Endometrial microvascular endothelial cells (primary cell): Measurements from ENCODE around the gene RAI1. TPM values are rescaled to one million over a fixed set of nuclear protein-coding genes. Genes with fewer than 3 reads are reported as not detected.
"Not testable (repeated sequence)": the region's sequence is repeated elsewhere in the genome, so short reads cannot be mapped to it uniquely, and the experiment has no call there.

Experiments
- in situ Hi-C: cut with HindIII; loops from 2 replicates; pipeline ENCODE4 v1.10.0; 2017; ENCODE audit warnings: low sequenced_read_pairs, low pct_unique_long_range_greater_than_20kb; ENCODE audit errors: inconsistent ontology term
- total RNA-seq: library from RNA; depleted of rRNA; stranded (reverse); fragments of >200 nt; gene quantifications from one replicate; pipeline ENCODE4 v1.2.3, GENCODE V29; 2015; ENCODE audit errors: inconsistent ontology term

Gene RAI1
- total RNA-seq, 1 donor from 2014 or later, result 14.3 TPM

DNA sequence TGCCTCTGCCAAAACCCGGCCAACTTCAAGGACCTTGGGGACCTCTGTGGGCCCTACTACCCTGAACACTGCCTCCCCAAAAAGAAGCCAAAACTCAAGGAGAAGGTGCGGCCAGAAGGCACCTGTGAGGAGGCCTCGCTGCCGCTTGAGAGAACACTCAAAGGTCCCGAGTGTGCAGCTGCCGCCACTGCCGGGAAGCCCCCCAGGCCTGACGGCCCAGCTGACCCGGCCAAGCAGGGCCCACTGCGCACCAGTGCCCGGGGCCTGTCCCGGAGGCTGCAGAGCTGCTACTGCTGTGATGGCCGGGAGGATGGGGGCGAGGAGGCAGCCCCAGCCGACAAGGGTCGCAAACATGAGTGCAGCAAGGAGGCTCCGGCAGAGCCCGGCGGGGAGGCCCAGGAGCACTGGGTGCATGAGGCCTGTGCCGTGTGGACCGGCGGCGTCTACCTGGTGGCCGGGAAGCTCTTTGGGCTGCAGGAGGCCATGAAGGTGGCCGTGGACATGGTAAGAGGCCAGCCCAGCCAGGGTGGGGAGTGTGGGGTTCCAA, 116.8 kb downstream of the RAI1 start:
- in situ Hi-C loops, result no loop called here

DNA sequence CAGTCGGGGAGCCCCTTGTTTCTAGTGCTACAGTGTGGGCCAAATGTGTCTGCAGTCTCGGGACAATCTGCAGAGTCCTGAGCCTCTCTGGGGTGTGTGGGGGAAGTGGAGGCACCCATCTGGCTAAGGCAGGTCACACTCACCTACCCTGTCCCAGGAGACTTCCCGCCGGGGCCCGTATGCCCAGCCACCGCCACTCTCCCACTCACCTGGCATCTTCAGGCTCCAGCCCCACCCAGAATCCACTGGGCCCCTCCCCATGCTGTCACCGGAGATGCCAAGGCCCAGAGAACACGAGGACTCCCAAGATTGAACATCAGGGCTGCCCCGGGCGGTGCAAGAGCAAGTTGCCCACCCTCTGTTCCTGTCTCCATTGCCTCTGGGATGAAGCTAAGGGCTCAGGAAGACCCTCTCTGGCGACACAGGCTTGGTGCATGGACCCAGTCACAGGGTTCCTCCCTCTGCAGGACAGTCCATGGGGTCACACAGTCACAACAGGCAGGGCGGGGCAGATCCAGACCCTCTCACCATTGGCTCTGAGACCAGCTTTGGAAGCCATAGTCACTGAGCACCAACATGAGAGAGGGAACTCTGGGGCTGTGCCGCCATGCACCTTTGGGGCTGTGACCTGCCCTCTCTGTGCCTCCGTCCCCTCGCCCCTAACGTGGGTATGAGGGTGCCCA, 117.5 kb downstream of the RAI1 start:
- in situ Hi-C loops, result no loop called here

DNA sequence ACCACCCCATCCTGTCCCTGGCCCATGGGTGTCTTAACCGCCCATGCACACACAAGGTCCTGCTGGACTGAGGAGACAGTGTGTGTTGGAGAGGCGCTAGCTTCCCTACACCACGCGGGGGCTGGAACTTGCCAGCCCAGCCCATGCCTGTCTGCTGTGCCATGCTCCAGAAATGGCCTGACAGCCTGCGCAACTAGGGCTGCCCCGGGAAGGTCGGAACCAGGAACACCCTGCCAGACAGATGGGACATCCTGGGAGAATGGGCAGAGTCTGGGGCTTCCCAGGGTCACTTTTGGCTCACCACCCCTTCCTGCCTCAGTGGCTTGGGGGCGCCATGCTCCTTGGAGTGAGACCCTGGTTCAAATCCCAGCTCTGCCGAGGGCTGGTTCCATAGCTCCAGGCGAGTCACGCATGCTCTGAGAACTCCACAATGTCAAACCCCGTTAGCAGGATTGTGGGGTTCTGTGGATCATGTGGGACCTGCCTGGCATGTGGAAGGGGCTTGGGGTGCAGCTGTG, 119.3 kb downstream of the RAI1 start:
- in situ Hi-C loops, result no loop called here

DNA sequence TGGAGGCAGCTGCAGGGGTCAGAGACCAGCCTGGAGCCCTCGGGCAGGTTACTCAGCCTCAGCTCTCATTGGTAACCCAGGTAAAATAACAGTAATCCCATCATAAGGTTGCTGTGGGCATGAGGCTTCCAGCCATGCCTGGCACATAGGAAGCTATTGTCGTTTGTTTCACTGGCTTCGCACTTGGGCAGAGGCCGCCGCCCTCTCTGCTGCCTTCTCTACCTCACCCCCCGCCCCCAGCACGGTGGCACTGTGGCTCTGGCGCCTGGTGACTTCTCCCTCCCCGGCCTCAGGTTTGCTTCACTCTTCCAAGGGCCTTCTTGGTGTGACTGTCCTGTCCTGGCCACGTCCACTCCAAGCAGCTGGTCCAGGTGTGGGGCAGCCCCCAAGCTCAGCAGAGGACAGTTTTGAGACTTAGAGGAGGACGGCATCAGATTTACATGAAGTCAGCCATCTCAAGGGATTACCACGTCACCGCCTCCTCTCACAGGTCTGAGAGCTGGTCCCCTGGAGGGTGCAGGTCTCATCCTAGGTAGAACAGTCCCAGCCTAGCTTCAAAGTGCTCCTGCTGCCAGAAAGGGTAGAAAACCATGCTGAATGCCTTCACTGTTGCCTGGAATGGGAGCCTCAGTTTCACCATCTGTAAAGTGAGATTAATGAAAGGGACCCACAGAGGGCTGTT, 120.7 kb downstream of the RAI1 start:
- in situ Hi-C loops, result no loop called here

DNA sequence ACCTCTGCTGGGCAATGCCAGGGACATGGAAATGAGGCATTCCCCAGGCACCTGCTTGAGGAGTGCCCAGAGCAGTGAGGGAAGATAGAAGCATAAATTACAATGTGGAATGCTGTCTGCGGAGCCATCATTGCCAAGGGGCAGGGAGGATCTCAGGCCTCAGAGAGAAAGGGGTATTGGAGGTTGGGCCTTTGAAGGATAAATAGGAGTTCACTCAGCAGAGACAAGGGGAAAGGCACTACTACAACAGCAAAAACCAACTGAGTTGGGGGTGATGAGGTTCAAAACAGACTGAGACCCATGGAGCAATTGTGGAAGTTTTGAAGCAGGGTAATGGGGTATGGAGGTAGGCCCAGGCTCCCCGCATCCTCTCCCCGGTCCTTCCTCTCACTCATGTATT, 122.7 kb downstream of the RAI1 start:
- in situ Hi-C loops, result no loop called here

DNA sequence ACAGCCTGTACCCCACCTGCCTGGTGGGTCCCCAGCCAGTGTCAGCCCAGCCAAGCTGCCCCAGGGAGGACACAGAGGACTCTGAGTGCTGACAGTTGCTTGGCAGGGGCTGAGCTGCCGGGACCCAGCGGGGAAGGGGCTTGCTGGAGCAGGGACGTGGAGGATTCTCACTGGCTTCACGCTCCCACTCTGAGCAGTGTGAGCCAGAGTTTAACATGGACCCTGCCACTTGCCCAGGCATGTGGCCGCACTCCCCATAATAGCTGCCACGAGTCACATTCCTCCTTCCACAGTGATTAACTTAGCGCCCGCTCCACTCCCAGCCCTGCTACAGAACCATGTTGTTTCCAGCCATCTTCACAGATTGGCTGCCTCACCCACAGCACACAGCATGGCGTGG, 124.3 kb downstream of the RAI1 start:
- in situ Hi-C loops, result no loop called here

DNA sequence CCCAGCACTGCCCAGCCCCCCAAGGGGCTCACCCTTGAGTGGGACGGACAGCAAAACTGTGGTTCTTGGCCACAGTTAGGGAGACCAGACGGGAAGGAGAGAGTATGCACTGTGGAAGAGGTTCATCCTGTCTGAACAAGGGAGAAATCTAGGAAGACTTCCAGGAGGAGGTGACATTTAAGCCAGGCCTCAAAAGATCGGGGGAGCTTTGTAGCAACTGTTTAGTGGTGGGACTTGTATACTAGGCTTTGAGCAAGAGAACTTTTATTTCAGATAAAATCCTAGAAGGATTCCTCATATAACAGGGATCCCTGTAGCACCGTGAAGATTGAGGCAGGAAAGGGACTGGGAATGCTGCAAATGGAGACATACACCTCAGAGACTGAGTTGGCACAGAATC, 124.8 kb downstream of the RAI1 start:
- in situ Hi-C loops, result no loop called here

DNA sequence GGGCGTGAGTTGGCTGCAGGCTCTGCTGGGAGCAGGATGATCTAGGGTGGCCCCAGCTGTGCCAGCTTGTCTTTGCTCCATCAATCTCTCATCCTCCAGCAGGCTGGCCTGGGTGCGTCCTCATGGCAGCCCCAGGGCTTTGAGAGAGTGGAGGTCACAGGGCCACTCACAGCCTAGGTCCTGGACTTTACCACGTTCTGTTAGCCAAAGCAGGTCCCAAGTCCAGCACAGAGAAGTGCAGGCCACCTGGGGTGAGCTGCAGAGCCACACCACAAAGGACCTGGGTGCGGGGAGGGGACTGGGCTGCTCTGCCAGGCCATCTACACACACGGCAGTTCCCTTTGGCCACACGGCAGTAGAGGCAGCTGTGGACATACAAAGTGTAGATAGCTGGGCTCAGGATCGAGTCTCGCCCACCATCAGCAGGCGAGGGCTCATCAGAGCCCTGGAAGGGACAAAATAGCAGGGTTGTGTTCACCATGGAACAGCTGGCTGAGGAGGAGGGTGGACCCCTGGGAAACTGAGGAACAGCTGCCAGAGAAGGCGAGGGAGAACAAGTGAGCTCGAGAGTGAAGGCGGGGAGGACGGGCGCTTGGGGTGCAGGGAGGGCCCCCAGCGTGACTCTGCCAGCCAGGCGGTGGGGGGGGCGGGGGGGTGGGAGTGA, 125.5 kb downstream of the RAI1 start:
- in situ Hi-C loops, result no loop called here

DNA sequence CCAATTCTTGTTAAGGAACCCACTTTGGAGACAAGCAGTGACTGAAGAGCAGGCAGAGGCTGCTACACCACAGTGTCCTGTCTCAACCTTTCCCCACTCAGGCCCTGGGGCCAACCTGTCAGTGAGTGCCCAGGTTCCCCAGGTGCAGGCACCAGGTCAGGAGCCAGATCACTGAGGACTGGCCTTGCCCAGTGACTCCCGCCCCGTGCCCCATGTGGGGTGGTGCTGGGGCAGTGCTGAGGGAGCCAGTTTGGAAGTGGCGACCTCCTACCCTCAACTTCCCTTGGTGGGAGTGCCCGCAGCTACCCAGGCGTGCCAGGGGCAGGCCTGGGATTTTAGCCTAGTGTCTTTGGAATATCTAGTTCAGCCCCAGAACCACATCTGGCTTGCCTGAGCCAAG, 126.2 kb downstream of the RAI1 start:
- in situ Hi-C loops, result no loop called here

DNA sequence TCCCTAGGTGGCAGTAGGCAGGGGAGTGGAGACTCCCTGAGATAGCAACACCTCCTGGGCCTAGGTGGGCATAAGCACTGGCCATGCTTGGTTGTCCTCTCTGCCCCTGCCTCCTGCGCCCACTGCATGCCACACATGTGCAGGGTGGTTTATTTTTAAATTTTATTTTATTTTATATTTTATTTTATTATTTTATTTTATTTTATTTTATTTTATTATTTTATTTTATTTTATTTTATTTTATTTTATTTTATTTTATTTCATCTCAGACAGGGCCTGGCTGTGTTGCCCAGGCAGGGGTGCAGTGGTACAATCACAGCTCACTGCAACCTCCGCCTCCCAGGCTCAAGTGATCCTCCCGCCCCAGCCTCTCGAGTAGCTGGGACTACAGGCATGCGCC, 126.9 kb downstream of the RAI1 start:
- in situ Hi-C loops, result not testable (repeated sequence)

DNA sequence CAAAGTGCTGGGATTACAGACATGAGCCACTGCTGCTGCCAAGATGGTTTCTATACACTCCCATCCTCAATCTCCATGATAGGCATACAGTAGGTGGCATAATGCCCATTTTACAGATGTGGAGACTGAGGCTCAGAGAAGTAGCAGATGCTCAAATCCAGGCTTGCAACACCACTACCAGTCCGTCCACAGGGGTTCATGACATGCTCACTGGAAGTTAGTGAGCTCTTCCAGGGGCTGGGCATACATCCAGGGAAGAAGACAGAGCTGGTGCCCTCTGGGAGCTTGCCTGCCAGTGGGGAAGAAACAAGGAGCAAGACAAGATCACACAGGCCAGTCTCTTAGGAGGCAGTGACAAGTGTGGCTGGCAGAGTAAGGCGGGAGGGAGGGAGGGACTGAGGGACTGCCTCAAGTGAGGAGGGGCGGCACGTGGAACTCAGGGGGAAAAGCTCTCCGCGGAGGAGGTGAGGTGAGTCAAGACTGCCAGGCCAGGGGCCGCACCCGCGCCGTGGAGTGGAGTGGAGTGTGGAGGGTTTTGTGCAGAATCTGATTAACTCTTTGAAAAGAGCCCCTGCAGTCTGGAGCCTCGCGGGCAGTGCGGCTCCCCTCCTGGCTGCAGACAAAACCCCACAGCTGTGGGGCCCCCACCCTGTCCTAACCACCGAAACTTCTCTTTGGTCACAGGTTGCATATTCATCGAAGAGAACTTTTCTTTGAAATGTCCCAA, 127.6 kb downstream of the RAI1 start:
- in situ Hi-C loops, result no loop called here

DNA sequence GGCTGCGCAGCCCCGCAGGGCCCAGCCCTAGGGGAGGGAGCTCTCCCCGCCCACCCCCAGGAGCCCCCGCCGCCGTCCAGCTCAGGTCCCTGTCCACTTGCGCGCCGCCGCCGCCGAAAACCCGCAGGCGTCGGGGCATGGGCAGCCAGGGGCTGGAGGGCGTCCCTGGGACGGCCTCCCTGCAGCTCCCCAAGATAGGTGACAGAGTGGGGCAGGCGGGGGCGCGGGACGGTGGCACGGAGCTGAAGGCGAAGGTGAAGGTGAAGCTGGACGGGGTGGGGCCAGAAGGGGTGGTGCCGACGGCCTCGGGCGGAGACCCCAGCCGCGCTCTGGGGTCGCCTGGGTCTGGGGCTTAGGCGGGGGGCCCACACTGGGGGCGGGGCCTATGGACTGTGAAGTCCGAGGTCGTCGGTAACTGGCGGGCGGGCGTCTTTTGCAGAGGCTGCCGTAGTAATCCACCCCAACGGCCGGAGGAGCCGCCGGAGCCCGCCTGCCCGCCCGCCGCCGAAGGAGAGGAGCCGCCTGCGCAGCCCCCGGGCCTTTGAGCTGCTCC, 128.3 kb downstream of the RAI1 start:
- in situ Hi-C loops, result loop anchor here (10.0 kb wide), 1 partner anchor 135 kb away; no protein-coding TSS in a partner anchor

DNA sequence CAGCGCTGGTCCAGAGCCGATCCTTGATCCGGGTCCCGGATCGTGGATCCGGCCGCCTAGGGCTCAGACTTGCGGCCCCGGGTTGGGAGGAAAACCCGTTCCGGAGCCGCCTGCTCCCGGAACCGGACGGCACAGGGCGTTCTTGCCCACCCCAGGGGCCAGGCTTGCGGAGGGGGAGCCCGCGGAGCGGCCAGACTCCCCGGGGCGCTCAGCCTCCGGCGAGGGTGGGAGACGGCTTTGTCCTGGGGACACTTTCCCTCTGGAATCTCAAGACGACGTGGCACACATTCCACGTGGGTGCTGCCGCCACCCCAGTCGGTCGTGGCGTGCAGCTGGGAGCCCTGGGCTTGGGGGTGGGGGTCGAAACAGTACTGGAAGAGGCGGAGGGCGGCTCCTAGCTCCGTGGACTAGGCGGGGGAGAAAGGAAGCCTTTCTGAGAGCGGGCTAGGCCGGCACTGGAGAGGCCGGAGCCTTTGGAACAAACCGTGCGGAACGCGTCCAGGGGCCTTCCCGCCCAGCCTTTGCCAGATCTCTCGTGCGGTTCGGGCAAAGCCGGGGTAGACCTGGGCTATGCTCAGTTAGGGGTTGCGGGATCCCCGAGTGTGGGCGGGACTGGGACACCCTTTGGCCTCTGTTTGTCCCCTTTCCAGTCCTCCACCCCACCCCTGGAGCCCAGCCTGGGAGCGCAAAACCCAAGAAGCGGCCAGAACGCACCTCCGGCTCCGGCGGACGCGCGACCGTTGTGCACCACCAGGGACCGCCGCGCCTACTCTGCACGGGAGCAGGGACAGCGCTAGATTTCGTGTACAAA, 129.0 kb downstream of the RAI1 start:
- in situ Hi-C loops, result loop anchor here (10.0 kb wide), 1 partner anchor 135 kb away; no protein-coding TSS in a partner anchor

DNA sequence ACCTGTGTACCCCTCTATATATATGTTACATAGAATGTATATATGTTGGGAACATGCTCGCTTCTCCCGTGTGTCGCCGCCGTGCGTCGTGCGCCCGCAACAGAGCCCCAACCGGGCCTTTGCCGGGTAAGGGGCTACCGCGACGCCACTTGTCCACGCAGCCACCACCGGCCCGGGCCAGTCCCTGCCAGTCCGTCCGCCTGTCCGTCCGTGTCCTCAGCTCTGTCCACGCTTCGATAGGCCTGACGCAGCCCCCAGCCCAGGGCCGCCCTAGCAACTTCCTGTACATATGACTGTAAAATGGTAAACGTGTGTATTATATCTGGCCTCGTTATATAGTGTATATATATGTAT, 129.6 kb downstream of the RAI1 start:
- in situ Hi-C loops, result loop anchor here (10.0 kb wide), 1 partner anchor 136 kb away; no protein-coding TSS in a partner anchor

DNA sequence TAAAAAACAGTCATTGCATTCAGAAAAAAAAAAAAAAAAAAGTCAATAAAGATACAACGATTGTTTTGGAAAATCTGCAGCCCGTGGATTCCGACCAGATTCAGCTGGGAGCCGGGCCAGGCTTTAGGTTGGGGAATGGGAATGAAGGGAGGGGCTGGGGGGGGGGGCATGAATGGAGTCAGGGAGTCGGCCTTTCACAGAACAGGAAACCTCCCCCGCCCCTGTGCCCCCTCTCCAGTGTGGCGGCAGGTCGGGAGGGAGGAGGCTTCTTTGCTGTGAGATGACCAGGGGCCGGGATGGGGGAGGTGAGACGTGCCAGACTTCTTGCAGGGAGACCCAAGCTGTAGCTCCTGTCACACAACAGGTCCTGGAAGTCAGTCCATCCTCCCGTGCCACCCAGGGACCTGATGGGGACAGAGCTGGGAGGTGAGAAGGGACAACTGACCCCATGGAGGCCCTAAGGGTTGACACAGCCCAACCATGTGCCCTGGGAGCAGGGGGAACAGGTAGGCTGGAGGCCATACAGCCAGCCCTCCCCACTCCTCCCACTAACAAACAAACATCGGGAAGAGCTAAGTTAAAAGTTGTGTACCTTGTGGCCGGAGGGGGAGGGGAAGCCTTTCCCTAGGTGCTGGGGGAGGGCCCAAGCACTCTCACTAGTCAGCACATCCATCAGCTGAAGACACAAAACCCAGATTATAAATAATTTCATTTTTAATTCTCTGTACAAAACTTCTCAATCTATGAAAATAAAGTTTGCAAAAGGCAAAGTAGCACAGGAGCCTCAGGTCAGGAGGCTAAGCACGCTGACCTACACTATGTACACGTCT, 130.3 kb downstream of the RAI1 start:
- in situ Hi-C loops, result loop anchor here (10.0 kb wide), 1 partner anchor 137 kb away; no protein-coding TSS in a partner anchor

DNA sequence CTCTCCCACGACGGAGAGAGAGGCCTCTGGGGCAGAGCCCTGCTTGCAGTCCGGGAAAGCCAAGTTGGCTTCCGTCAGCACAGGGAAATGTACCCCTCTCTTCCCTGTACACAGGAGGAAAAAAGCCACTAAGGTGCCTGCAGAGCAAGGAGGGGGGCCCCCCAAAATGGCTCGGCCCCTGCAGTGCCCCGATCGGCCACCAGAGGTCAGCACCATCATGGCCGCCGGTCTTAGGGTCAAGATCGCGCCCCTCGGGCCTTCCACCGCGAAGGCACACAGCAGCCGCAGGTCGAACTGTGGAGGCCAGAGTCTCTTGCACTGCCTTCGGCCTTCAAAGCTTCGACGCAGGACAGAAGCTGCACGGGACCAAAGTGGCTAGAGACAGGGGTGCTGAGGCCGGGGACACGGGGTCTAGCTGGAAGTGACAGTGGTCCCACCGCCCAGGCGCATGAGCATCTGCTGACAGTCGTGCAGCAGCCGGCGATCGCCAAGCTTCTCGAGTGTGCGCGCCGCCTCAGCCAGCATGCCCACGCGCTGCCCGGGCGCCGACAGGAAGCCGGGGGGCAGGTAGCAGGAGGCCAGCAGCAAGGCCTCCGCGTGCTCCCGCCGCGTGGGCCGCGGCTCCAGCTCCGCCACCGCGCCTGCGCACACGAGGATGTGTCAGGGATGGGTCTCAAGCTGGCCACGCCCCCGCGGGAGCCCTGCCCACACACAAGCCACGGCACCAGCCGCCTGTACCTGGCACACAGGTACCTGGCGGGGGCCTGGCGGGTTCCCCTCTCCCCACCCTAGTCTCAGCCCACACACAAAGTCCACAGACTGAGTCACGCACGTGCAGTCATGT, 131.2 kb downstream of the RAI1 start:
- in situ Hi-C loops, result loop anchor here (10.0 kb wide), 1 partner anchor 138 kb away; no protein-coding TSS in a partner anchor
